SKM-1 (cell line): ENCODE measurements around the gene MITF.

Source experiments
- DNase-seq: peaks from one replicate; lab custom pipeline; 2025; ENCODE audit not compliant: unreplicated experiment; lab: John Stamatoyannopoulos, UW

MITF gene

DNA sequence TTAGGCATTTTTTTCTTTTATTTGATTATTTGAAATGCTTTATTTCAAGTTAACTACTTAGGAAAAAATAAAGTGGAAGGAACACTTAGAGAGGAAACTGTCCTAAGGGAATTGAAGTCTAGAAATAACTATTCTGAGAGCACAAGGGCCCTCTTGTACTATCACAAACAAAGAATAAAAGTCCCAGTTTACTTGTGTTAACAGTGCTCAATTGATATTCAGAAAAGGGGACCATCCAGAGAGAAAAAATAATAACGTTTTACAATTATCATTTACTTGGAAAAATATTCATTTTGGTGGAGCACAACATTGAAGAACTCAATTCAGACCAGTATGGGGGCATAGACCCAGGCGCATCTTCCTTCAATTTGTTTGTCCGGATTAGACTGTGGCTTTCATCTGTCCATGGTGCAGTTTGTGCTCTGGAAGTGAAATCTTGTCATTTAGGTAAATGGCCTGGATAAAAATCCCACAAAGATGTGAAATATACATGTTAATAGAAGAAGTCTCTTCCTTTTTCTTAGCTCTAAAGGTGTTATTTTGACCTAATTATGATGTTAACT lies 205.7 kb downstream of the MITF start:
- no peak for DNase-seq

DNA sequence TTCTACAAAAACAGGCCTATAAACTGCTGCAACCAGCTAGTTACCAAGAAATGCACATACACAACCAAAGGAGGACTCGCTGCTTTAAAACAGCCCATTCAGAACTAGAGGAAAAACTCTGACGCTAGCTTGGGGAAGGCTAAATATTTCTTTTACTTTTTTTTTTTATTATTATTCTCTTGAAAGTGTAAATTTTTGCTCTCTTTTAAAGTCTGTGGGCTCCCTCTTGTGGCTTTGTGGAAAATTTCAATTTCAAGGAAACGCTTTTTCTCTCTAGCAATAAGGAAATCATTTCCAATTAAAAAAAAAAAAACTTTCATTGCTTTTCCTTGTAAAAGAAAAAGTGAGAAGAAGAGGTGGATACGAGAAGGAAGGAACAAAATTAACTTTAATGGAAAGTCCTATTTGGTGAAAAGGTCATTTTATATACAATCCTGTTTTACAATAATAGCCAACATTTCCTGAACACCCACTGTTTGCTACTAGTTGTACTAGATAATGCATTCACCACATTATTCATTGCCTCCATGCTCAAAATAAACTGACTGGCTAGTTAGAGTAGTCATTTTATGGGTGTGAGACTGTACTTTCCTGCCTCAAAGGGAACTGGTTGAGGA lies 209.1 kb downstream of the MITF start:
- peak; percentile 2 for DNase-seq

DNA sequence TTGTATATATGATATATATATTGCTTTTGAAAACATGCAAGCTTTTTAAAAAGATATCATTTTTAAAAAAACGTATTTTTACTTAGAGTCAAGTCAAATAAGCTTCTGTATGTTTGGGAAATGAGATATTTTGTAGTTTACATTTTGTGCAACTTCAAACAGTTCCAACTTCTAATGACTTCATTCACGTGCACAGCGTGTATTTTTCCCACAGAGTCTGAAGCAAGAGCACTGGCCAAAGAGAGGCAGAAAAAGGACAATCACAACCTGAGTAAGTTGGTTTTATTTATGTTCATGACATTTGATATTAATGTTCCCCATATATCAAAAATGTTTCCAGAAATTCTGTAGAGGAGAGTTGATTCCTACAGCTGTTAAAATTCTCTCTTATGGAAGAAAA lies 212.4 kb downstream of the MITF start:
- no peak for DNase-seq

DNA sequence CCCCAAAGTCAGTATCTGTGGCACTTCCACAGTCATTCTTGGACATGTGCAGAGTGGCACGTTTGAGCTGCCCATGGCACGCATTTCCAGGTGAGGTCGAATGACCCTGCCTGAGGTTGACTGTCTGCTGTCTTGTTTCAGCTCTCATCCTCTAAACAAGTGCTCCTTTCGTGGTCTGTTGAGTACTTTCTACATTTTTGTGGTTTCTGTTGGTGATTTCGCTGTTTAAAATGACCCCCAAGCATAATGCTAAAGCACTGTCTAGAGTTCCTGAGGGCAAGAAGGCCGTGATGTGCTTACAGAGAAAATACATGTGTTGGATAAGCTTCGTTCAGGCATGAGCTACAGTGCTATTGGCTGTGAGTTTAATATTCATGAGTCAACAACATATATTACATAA lies 220.3 kb downstream of the MITF start:
- no peak for DNase-seq

DNA sequence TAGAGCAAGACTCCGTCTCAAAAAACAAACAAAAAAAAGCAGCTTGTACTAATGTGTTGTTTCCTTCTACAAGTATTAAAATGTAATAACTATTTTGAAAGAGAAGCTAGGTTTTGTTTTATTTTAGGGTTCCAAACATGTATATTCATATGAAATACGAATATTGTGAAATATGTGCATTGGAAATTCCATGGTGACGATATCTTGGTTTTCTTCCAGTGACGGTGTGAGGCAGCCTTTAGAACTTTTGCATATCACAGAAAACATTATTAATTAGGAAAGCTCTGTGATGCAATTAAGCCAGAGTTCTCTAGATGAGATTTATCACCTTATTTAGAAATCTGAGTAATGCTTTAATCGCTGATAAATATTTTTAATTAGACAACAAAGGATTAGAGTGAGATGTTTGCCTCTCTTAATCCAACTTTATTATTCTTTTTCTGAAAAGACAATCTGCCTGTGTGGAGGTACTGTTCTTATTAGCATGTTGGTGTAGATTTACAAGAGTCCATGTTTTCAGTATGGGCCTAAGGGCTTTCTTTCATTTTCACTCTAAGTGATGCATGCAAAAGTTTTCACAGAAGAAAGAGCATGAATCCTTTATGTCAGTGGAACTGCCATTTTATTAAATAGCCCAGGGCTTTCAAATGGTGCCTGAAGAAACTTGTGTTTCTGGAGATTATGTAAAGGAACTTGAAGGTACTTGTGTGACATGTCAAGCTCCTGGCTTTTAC lies 222.6 kb downstream of the MITF start:
- DNase-seq: no peak

DNA sequence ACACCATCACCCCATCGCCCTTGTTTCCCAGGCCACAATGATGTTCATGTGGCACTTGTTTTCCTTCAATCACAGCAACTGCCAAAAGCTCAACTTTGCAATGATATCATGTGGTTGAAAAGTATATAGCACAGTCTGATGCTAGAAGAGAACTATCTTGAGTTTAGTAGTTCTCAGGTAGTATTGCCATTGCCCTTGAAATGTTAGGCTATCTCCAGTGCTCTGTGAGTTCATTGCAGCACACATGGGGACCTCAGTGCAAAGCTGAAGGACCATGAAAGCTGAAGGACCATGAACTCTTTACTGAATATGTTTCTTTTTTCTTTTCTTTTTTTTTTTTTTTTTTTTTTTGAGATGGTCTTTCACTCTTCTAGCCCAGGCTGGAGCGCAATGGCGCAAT lies 224.4 kb downstream of the MITF start:
- DNase-seq: no peak

DNA sequence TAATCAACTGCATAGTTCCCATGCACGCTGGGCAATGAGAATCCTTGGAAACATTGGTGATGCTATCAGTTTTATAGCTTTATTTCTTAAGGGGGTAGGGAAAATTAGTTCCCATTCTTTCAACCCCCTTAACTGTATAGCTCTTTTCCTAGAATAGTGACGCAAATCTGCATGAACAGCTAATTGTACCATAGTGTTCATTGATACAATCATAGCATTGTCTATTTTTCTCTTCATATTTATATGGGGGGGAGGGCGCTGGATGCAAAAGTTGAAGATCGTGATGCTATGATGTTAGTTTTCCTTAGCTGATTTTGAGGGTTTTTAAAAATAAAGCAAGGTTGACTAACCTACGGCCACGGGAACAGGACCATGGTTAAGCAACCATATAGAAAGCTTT lies 227.9 kb downstream of the MITF start:
- DNase-seq: no peak

DNA sequence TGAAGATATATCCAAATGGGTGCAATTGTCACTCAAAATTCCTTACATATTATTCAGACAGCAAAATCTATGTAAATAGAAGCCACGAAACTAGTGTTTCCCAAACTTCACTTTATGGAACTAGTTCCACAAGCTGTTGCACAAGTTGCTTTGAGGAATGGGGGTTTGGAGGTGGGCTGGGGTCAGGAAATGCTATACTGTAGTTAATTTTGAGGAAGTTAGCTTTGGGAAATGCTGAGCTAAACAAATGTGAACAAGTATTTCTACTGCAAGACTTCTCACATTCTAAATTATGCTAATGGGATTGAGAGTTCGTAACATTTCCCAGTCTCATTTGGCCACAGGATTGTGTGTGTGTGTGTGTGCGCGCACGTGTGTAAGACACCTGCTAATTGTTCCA lies 231.6 kb downstream of the MITF start:
- no peak for DNase-seq

DNA sequence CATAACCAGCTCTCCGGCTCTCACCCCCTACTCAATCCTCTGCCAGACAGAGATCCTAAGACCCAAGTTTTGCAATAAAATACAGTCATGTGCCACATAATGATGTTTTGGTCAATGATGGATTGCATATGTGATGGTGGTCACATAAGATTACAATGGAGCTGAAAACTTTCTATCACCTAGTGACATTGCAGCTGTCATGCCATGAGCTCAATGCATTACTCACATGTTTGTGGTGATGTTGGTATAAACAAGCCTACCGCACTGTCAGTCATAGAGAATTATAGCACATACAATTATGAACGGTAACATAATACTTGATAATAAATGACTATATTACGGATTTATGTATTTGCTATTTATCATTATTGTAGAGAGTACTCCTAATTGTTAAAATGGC lies 233.4 kb downstream of the MITF start:
- no peak for DNase-seq

DNA sequence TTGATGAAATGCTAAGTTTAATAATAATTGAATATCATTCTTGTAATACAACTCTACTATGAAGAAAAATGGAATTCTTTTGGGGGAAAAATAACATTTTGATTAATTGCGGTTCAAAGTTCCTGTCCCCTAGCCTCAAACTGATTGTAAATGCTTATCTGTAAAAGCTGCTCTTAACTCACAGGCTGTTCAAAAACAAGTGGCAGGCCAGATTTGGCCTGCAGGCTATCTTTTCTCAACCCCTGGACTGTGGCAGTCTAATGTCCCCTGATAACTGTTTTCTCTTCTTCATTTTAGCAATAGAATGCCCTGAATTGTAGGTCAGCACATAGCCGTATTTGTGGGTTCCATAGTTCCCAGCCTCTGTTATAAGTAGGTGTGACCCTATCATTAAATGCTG lies 236.8 kb downstream of the MITF start:
- no peak for DNase-seq

DNA sequence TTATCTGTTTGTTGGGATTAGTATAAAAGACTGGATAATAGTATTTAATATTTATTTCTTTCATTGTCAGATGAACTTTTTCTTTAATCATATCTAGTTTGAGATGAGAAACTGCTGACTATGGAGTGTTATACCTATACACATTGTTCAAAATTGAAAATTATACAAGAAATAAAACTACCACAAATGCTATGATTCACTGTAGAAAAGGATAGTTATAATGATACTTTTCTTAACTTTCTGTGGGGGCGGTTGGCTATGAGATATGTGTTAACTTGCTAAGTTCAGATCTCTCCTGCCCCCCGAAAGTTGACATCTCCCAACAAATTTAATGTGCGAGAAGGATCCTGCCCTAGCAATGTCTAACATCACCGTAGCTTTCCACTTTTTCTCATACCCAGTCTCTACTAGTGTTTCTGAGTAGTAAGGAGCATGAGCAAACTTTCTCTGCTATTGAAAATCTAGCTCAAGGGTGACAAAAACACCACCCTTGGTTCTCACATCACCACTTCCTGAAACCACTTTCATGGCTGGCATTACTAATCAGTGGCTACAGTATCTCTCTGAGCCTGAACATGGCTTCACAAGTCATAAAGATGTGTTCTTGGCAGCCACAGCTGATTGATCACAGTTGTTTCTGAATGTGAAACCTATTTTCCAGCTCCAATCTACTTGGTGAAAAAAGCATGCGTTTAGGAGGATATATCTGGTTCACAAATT lies 244.4 kb downstream of the MITF start:
- DNase-seq: no peak

DNA sequence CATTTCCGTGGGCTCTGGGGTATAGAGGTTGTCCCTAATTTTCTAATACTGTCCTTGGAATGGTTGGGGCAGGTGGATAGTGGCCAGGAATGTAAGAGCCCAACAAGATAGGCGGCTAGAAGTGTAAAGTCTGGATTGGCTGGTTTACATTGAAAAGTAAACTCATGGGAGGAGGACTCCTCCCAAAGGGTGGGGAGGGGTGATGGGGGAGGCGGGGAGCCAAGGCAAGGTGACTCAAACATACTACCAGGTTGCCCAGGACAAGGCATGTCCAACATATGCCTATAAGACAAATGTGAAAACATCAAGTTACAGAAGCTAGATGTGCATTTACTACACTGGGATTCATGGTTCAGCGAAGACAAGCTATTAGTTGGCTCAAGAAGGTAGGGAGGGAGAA lies 246.0 kb downstream of the MITF start:
- no peak for DNase-seq

DNA sequence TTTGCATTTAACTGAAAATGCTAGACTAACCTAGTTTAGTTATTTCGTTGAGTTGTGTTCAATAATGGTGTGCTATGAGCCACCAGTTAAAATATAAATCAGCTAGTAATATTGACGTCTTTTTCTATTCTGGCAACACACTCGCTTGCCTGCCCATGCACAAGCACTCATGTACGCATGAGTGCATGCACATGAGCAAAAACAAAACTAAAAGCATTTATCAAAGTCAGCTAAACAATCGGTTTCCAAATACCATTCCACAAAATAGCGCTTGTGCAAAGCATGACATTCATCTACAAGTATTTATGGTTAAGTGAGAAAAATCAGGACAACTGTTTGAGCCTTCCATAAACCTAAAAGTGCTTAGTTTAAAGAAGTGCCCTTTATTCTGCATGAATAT lies 247.2 kb downstream of the MITF start:
- no peak for DNase-seq

DNA sequence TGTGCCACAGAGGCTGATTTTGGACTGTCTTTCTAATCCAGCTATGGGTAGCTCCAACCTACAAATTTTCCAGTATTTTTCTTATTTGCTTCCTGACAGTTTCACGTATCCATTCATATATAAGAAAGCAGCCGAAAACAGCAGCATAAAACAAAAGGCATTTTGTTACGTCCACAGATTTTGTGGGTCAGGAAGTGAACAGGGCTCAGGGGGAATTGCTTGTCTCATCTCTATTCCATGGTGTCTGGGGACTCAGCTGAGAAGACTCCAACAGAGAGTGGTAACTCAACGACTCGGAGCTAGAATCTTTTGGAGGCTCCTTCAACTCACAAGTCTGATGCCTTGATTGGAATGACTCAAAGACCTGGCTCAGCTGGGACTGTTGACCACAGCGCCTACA lies 248.6 kb downstream of the MITF start:
- DNase-seq: no peak

DNA sequence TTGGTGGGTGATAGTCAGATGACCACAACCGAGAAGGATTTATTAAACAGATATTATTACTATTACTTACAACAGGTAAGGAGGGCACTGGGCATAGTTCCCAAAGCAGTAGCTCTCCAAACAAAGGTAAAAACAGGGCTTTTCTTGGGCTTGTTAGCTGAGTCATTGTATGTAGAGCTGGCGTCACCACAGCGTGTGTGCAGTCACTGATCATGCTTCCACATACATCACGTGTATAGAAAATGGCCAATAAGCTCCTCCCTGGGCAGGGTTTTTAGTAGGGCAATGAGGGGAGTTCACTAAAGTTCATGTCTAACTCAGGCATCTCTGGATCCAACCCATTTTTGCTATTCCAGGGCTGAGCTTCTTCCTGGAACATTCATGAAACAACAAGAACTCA lies 254.5 kb downstream of the MITF start:
- no peak for DNase-seq

DNA sequence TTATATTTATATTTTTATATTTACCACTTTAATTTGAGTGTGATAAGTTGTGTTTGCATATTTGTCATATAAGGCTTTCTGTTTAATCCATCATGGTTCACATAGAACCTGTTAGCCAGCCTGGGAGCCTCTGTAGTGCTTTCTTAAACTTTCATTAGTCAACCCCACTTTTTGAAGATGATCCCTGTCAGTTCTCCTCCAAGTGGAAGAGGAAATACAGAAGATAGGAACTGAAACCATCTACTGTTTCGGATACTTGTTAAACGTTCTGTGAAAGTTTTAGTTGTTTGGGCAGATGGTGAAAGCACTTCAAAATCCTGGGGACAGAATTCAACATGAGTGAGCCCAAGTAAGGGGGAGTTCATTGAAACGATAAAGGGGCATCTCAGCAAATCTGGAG lies 255.7 kb downstream of the MITF start:
- no peak for DNase-seq

DNA sequence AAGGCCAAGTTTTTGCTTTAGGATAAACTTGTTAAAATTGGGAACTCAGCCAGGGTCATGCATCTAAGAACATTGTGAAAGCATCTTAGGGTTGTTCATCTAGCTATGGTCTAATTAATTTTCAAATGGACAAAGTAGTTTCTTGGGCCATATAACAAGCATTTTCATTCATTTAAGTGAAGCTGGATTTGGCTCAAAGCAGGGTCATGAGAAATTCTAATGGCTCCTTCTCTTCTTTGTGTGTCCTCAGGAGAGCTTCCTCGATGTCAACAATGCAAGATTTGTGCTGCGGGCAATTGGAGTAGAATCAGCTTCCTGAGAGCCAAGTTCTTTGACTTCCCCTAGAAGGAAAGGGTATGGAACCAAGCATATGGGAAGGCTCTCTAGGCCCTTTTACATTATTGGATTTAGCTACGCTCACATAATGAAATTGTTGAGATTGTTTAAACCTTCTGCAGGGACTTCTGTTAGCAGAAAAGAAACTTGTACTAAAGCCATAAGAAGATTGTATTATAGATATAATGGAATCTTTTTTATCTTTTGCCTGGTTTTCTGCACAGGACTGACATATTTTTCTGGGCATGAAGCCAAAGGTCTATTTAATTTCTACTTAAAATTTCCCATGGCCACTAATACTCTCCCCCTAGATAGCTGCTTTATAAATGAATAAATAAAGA lies 258.5 kb downstream of the MITF start:
- no peak for DNase-seq

DNA sequence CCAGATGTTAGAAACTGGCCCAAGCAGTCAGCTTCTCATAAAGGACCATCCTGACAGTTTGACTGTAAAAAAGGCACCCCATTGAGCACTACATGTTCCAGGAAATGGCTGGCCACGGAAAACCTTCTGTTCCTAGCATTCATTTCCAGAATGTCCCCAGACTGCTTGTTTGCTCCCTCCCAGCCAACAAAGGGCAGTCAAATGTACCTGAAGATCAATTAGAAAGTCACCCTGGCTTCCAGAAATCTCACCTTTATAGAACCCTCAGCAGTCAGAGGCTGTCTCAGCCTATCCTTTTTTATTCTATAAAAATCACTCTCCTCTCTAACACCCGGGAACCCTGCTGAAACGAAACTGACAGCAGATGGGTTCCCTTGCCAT lies 259.5 kb downstream of the MITF start:
- DNase-seq: no peak

DNA sequence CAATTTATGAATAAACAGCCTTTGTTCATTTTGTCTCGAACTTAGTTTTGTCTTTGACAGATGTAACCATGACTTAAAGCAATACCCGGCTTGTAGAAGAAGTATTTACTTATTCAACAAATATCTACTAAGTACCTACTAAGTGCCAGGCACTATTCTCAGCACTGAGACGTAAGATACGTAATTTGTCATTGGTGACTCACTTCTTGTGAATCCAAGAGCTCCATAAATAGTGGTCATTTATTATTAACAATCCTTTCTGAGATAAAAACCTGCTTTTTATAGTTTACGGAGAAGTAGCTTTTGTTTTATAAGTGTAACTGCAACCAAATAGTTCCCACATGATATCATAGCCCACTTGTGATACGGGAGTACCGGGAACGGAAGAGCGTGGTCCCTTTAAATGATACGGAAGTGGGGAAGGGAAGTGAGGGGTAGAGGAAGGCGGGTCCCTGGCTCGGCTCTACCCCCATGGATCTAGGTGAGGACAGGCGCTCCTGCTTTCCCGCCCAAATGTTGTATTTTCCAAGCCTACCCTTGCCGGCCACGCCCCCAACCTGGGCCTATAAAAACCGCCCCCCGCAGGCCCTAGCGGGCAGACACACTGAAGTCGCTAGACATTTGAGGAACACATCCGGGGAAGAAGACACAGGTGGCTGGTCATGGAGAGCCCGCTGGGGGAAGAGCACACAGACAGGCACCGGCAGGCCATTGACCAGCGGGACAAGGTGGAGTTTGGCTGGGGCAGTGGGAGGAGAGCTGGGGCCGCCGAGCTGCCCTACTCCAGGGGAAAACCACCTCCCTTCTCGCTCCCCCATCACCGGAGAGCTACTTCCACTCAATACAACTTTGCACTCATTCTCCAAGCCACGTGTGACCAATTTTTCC lies 260.1 kb downstream of the MITF start, which contains the start of gene SAMMSON:
Gene SAMMSON, plus strand, starts transcription at position 594 of the 888 bp plus-strand sequence.
- DNase-seq: no peak

DNA sequence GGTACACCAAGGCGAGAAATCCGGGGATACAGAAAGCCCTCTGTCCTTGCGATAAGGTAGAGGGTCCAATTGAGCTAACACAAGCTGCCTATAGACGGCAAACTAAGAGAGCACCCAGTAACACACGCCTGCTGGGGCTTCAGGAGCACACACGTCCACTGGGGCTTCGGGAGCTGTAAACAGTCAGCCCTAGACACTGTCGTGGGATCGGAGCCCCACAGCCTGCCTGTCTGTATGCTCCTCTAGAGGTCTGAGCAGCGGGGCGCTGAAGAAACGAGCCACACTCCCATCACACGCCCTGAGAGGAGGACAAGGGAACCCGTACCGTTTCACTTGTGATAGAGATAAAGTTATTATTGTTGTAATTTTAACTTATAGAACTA lies 260.8 kb downstream of the MITF start:
- no peak for DNase-seq
